PC-9 (cell line): ENCODE data around the gene TET2. TPM values are rescaled to one million over a fixed set of nuclear protein-coding genes. Genes with fewer than 3 reads are reported as not detected.

Experiments
- BruUV-seq: library from RNA; stranded (reverse); fragments of 400-500 nt; replicated peaks from 2 replicates; lab custom pipeline; 2021; lab: Mats Ljungman, UMichigan
- CTCF ChIA-PET: fragments of 300-600 bp; sonication (Branson Sonifier 250); formaldehyde crosslinking; loops from one replicate; lab custom pipeline; 2022; ENCODE audit warnings: antibody characterized with exemption; lab: Charles Lee
- POLR2A ChIA-PET: fragments of 300-600 bp; sonication (Branson Sonifier 250); formaldehyde crosslinking; loops from one replicate; lab custom pipeline; 2022; ENCODE audit warnings: antibody characterized with exemption; ENCODE audit not compliant: unreplicated experiment; lab: Charles Lee
- DNase-seq, 2 experiments: peaks; one replicate each; pipeline versions ENCODE4 v3.0.0 to v3.0.0-alpha.2; 2015 to 2022; ENCODE audit warnings: mixed read lengths in 1 of 2
- H2AFZ ChIP-seq: fragments of 200-600 bp; sonication (generic); 2 replicates; pipeline ENCODE4 v1.8.1; 2017; ENCODE audit warnings: antibody characterized with exemption
- H3F3A ChIP-seq: fragments of 200-600 bp; sonication (generic); 2 replicates; pipeline ENCODE4 v1.8.1; 2017; ENCODE audit warnings: antibody characterized with exemption, mild to moderate bottlenecking, low read depth; ENCODE audit not compliant: insufficient read depth
- H3K27ac ChIP-seq: fragments of 200-600 bp; sonication (generic); 2 replicates; pipeline ENCODE4 v1.6.1; 2016; ENCODE audit warnings: mixed run types
- H3K27me3 ChIP-seq: fragments of 200-600 bp; sonication (generic); 2 replicates; pipeline ENCODE4 v1.6.1; 2016; ENCODE audit warnings: low read depth, mixed run types; ENCODE audit not compliant: insufficient read depth
- H3K36me3 ChIP-seq: fragments of 200-600 bp; sonication (generic); 2 replicates; pipeline ENCODE4 v1.6.1; 2016; ENCODE audit warnings: low read depth, mixed run types
- H3K4me1 ChIP-seq: fragments of 200-600 bp; sonication (generic); replicated peaks from 2 replicates; pipeline ENCODE4 v1.6.1; 2016; ENCODE audit warnings: mixed run types; ENCODE audit not compliant: insufficient read depth
- H3K4me2 ChIP-seq: fragments of 200-600 bp; sonication (generic); 2 replicates; pipeline ENCODE4 v1.6.1; 2017; ENCODE audit warnings: mixed run types
- H3K4me3 ChIP-seq: fragments of 200-600 bp; sonication (generic); 2 replicates; pipeline ENCODE4 v1.6.1; 2016; ENCODE audit warnings: mixed run types
- H3K79me2 ChIP-seq: fragments of 200-600 bp; sonication (generic); 2 replicates; pipeline ENCODE4 v1.6.1; 2017; ENCODE audit warnings: low read depth, mixed run types
- H3K9me2 ChIP-seq: fragments of 200-600 bp; sonication (generic); 2 replicates; pipeline ENCODE4 v1.8.1; 2017; ENCODE audit warnings: mild to moderate bottlenecking; ENCODE audit not compliant: insufficient read depth
- H3K9me3 ChIP-seq: fragments of 200-600 bp; sonication (generic); 2 replicates; pipeline ENCODE4 v1.8.1; 2016; ENCODE audit warnings: low read depth; ENCODE audit not compliant: insufficient read depth
- H4K20me1 ChIP-seq: fragments of 200-600 bp; sonication (generic); 2 replicates; pipeline ENCODE4 v1.8.1; 2017; ENCODE audit not compliant: insufficient read depth
- CTCF ChIP-seq: fragments of 200-600 bp; sonication (generic); conservative IDR thresholded peaks from 2 replicates; pipeline ENCODE4 v1.6.1; 2017; ENCODE audit warnings: mixed run types, antibody characterized with exemption, mild to moderate bottlenecking, moderate library complexity
- EZH2 ChIP-seq: fragments of 200-600 bp; sonication (generic); IDR thresholded peaks from 2 replicates; pipeline ENCODE4 v1.8.0; 2017; ENCODE audit warnings: antibody characterized with exemption, low read depth
- intact Hi-C: fragments of 100-400 bp; cut with micrococcal nuclease; formaldehyde crosslinking; loops from one replicate; pipeline ENCODE4 v1.10.0; 2022; ENCODE audit not compliant: unreplicated experiment
- total RNA-seq: library from RNA; stranded (reverse); gene quantifications from 2 replicates; pipeline ENCODE4 v1.2.3, GENCODE V29; 2021

The TET2 gene
- total RNA-seq, 1 experiment from 2014 or later: 6.6 TPM

DNA sequence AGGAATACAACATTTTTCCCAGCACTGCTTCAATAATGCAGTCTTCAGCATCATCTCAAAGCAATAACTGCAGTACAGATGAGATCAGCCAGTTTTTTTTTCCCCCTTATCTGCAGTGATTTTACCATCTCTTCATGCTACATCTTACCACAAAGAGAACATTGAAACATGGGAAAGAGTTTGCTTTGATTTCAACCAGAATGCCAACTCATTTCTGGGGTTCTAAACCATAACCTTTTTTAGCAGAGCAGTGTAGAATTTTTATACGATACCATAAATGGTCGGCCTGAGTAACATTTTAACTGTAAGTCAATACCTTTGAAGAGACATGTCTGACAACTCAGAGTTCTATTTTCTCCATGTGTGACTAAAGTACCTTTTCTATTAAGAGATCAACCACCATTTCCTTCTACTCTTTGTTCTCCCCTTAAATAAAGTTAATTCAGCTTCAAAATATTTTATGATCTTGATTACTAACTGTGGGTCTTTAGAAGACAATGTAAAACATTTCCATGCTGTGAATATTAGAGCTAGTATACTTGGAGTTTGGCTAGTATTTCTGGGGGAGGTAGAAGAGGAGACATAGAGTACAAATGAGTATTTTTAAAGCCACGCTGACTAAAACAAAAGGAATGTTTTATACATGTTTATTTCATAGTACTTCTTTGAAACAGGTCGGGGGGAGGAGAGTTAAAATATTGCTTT, 69.1 kb downstream of the TET2 start:
- CTCF ChIA-PET: no interaction called here
- intact Hi-C loops: no loop called here
- POLR2A ChIA-PET: no interaction called here
- no peak overlapping the region for H2AFZ ChIP-seq
- peaks cover under 1% of the 10 kb centered on the region; the same call in 1 of the 2 replicates for H3F3A ChIP-seq
- H3K4me3 ChIP-seq: no peak overlapping the region
- no peaks in the 10 kb centered on the region for H3K27me3 ChIP-seq
- H3K27ac ChIP-seq: no peak overlapping the region
- H3K36me3 ChIP-seq: no peaks in the 10 kb centered on the region
- no peaks in the 10 kb centered on the region for H3K9me2 ChIP-seq
- no peak overlapping the region for H3K4me2 ChIP-seq
- no peaks in the 10 kb centered on the region for H4K20me1 ChIP-seq
- H3K4me1 ChIP-seq: peaks cover 8% of the 10 kb centered on the region
- TF ChIP-seq EZH2: no peak
- TF ChIP-seq CTCF: no peak
- BruUV-seq: no TSS peak
- no peak for DNase-seq
- no peaks in the 10 kb centered on the region for H3K9me3 ChIP-seq
- no peaks in the 10 kb centered on the region for H3K79me2 ChIP-seq

GRCh38 chr4:105225500-105225899, 78.8 kb downstream of the TET2 start:
- Histone ChIP-seq H3K9me2 (no peaks in the 10 kb centered on the region), H3K4me3 (no peak overlapping the region), H3K27ac (no peak overlapping the region), H3K9me3 (no peaks in the 10 kb centered on the region), H3K4me2 (no peak overlapping the region), H3K36me3 (no peaks in the 10 kb centered on the region), H4K20me1 (no peaks in the 10 kb centered on the region), H3K27me3 (no peaks in the 10 kb centered on the region), H3K79me2 (no peaks in the 10 kb centered on the region), H3K4me1 (no peaks in the 10 kb centered on the region), H3F3A (no peaks in the 10 kb centered on the region), H2AFZ (no peak overlapping the region)
- BruUV-seq: no TSS peak
- DNase-seq: no peak
- ChIA-PET CTCF (no interaction called here), POLR2A (no interaction called here)
- TF ChIP-seq CTCF (no peak), EZH2 (no peak)
- intact Hi-C loops: no loop called here

DNA sequence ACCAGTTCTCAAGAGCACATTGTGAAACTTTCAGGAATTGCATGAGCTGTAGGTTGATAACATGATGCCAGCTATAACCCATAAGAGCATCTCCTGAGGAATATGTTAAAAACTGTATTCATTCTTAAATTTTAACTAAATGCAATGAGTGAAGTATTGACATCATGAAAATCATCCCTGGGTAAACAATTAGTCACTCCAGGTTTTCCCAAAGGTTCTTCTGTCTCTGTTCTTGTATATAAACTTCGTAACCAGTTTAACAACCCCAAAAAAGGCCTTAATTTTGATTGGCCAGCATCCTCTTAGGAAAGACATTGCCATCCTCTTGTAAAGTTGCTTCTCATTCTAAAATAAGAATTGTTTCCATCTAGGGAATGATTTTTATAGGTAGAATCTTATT, 80.4 kb downstream of the TET2 start:
- no peak for DNase-seq
- Histone ChIP-seq H3K27me3 (no peaks in the 10 kb centered on the region), H4K20me1 (no peaks in the 10 kb centered on the region), H3K4me1 (no peaks in the 10 kb centered on the region), H2AFZ (no peak overlapping the region), H3K4me3 (no peak overlapping the region), H3K36me3 (no peaks in the 10 kb centered on the region), H3K4me2 (no peak overlapping the region), H3K79me2 (no peaks in the 10 kb centered on the region), H3K9me2 (no peaks in the 10 kb centered on the region), H3F3A (no peaks in the 10 kb centered on the region), H3K9me3 (no peaks in the 10 kb centered on the region), H3K27ac (no peak overlapping the region)
- intact Hi-C loops: no loop called here
- TF ChIP-seq CTCF: no peak
- ChIA-PET CTCF (no interaction called here), POLR2A (no interaction called here)
- BruUV-seq: no TSS peak
